Activated naive CD4-positive, alpha-beta T cell (primary cell): Measurements from ENCODE around the gene HIPK2.

Experiments used
- DNase-seq, 4 experiments: peaks; one replicate each; lab custom pipeline; 2025; lab: John Stamatoyannopoulos, UW

HIPK2 gene

DNA sequence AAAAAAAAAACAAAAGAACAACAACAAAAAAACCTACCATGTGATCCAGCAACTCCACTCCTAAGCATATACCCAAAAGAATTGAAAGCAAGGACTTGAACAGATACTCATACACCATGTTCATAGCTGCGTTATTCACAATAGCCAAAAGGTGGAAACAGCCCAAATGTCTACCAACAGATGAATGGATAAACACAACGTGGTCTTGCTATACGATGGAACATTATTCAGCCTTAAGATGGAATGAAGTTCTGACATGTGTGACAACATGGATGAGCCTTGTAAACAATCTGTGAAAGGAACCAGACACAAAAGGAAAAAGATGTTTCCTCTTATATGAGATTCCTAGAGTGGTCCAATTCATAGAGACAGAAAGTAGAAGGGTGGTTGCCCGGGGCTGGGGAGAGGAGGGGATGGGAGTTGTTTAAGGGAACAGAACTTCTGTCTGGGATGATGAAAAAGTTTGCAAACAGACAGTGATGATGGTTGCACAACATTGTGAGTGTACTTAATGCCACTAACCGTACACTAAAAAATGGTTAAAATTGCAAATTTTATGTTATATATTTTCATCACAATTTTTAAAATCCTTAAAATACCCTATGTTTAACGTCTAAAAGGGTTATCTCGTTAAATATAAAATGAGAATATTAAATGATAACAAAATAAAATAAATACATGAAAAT is 242.7 kb downstream of the HIPK2 start:
- no peak for DNase-seq

- DNase-seq: no peak
Observed at GRCh38 chr7:139534096-139534495, 243.7 kb downstream of the HIPK2 start.

GRCh38 chr7:139532636-139533155 is 245.1 kb downstream of the HIPK2 start:
- DNase-seq: no peak

- DNase-seq: no peak
Observed at GRCh38 chr7:139531094-139531493, 246.7 kb downstream of the HIPK2 start.

- DNase-seq: no peak
Observed at GRCh38 chr7:139526578-139527544, 250.9 kb downstream of the HIPK2 start.

DNA sequence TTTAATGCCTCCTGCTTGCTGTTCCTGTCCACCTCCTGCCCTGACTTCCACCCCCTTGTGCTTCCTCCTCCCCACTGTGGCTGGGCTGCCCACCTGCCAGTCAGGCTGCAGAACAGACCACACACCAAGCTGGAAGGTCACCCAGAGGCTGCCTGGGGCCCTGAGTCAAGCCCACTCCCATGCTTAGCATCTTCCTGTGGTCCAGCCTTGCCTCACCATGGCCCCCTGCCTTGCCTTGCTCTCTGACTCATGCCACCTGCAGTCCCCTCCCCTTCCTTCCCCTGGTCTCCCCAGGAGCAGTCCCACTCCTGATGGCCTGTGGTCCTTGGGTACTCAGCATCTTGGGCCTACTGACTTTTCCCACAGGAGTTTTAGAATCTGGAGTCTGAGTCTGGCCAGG is 252.0 kb downstream of the HIPK2 start:
- no peak for DNase-seq

DNA sequence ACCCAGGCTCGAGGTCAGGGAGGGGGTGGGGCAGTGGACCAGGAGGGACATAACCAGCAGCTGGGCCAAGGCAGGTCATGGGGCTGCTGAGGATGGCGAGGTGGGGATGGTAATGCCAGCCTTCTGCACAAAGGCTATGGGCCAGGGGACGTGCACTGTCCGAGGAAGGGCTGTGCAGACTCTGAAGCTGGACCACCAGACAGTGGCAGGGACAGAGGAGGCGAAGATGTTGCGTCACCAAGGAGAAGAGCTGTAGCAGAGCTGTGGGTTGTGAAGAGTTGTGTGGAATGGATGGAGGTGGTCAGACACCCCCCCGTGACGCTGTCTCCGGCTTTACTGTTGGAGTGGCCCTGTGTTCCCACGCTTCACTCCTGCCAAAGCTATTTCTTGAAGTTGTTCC is 252.6 kb downstream of the HIPK2 start:
- no peak for DNase-seq

- no peak for DNase-seq
Observed at GRCh38 chr7:139523968-139524815, 253.6 kb downstream of the HIPK2 start.

DNA sequence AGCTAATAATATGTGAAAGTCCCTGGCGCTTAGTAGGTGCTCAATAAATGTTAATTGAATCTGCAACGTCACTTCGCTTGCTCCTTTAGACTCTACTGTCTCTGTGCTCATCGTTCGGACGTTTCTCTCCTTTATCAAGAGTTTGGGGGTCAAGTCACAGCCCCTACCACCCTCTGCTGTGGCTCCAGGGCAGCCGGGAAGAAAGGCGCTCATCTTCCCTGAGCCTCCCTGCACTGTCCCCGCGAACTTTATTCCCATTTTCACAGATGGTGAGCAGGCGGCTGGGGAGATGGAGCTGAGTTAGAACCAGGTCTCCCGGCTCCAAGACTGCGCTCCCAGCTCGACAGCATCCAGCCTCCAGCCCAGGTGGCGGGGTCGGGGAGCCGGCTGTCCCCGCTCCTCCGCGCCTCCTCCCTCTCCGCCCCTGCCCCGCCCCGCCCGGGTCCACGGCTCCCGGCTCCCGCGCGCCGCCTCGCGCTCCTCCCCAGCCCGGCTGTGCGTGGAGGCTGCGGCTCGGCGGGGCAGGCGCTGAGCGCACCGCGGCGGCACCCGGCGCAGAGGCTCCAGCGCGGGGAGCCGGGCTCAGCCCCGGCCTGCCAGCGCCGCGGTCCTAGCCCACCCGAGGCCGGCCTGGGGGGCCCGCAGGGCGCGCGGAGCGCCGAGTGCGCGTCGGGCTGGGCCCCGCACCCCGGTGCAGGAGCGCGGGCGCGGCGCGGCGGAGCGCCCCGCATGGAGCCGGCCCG is 254.4 kb downstream of the HIPK2 start, which contains the start of gene CLEC2L:
CLEC2L (plus strand) TSS at position 487 of the 743 bp plus-strand sequence; CDS start at position 730, 243 bp downstream.
- no peak for DNase-seq

- DNase-seq: no peak
Observed at GRCh38 chr7:139522830-139523198, 255.0 kb downstream of the HIPK2 start.

GRCh38 chr7:139521439-139521838 is 256.4 kb downstream of the HIPK2 start:
- no peak for DNase-seq

GRCh38 chr7:139515266-139515665 is 262.5 kb downstream of the HIPK2 start:
- no peak for DNase-seq
